A549 treated with ZK216348 at 1 μM for 4 hours (cell line): ENCODE results near the gene GHRHR. TPM values are rescaled to one million over a fixed set of nuclear protein-coding genes. Genes with fewer than 3 reads are reported as not detected.

ENCODE experiments used
- total RNA-seq: library from RNA; stranded (reverse); fragments of 200-300 nt; extraction: Qiagen RNA extraction; gene quantifications from 5 replicates; pipeline ENCODE4 v1.2.3, GENCODE V29; 2022; ENCODE audit warnings: low read depth

Gene GHRHR
- not detected in 5 replicates for total RNA-seq

DNA sequence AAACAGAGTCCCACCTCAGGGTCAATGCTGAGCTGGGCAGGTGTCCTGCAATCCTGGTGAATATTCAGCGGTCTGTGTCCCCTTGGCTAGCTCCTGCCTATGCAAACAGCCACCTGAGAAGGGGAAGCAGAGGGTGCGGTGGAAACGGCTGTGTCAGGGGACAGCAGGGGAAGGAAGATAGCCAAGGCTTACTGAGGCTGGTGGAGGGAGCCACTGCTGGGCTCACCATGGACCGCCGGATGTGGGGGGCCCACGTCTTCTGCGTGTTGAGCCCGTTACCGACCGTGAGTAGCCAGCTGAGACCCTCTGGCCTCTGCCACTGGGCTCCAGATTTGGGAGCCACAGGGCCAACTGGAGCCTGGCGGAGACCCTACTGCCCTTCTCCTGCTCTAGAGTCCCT lies at the start of gene GHRHR:
Gene GHRHR, plus strand, starts transcription at position 112 of the 400 bp plus-strand sequence. Its CDS starts 116 bp downstream, at position 228.

Other genes with a start within 250 kb of the GHRHR start
- gene INMT, start 211.8 kb upstream of the GHRHR start, total RNA-seq = not detected in 5 replicates
- 2.7 to 2.9 TPM (median 2.7 TPM) in 5 replicates for gene MINDY4, start 192.5 kb upstream of the GHRHR start, total RNA-seq
- gene AQP1, start 52.1 kb upstream of the GHRHR start, total RNA-seq = 0.35 to 0.87 TPM (median 0.46 TPM) in 5 replicates
- gene ADCYAP1R1, start 88.4 kb downstream of the GHRHR start, total RNA-seq = 0.04 to 0.14 TPM (median 0.04 TPM) in 3 of 5 replicates, not detected in the others